ENCODE measurements around the gene ARL16.

ARL16 gene

DNA sequence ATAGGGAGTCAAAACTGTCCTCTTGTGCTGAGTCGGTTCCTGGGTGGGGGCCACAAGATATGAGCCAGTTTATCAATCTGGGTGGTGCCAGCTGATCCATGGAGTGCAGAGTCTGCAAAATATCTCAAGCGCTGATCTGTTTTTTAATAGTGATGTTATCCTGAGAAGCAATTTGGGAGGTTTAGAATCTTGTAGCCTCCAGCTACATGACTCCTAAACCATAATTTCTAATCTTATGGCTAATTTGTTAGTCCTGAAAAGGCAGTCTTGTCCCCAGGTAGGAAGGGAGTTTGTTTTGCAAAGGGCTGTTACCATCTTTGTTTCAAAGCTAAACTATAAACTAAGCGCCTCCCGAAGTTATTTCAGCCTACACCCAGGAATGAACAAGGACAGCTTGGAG, 44.9 kb downstream of the ARL16 start:
- no peak for DNase-seq

DNA sequence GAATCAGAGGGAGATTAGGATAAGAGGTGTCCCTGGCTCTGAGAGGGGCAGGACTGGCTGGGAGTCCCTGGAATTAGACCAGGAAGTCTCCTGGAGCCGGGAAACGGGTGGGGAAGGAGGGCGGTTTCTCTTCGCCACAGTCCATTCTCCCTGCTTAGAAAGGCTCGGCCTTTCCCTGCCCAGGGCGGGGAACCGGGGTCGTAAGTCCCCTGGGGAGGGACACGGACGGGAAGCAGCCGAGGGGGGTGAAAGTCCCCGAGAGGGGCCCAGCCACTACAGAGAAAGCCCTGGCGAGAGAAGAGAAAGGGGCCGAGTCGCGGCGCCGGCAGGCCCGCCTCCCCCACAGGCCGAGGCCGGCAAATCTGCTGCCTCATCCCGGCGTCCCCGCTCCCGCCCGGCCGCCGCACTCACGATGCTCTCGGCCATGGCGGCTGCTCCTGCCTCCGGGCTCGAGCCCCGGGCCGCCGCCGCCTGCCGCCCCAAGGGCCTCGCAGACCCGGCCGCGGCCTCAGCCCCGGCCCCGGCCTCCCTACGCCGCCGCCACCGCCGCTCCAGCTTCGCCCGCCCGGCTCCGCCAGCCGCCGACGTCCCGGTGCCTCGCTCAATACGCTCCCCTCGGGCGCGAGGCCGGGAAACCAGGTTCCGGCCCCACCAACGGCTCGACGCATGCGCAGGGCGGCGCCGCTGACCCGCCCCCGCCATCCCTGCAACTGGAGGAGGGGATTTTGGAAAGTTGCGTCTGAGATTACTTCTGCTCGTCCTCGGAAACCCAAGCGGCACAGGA, 46.9 kb downstream of the ARL16 start, which contains the start of the genes NPLOC4 and TSPAN10:
NPLOC4 (minus strand) TSS at position 608 of the 784 bp plus-strand sequence; CDS start at position 426, 182 bp downstream.
TSPAN10 (plus strand) TSS at position 692 of the 784 bp plus-strand sequence. CDS start 5,217 bp downstream, outside the sequence.
- no peak for DNase-seq

DNA sequence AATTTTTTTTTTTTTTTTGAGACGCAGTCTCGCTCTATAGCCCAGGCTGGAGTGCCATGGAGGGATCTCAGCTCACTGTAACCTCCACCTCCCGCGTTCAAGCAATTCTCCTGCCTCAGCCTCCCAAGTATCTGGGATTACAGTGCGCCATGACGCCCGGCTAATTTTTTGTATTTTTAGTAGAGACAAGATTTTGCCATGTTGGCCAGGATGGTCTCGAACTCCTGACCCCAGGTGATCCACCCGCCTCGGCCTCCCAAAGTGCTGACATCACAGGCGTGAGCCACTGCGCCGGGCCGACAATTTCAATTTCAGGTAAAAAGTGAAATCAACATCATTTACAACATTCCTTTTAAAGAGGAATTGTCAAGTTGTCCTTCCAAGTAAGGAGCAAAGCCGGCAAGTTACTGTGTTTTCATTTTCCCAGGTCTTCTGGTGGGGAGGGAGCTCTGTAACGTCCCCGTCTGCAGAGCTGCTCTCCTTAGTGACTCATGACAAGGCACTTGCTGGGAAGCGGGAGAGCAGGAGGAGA, 47.6 kb downstream of the ARL16 start:
- DNase-seq = no peak

DNA sequence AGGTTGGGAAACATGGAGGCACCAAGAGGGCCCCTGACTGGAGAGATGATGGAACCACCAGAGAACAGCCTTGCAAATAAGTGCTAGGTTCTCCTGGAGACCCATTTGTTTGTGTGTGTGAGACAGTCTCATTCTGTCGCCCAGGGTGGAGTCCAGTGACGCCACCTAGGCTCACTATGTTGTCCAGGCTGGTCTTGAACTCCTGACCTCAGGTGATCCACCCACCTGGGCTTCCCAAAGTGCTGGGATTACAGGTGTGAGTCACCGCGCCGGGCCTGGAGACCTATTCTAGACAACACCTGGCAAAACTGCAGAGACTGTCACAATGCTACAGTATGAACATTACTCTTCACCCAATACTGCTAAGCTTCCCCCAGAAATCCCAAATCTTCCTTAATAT, 48.2 kb downstream of the ARL16 start:
- DNase-seq = no peak

DNA sequence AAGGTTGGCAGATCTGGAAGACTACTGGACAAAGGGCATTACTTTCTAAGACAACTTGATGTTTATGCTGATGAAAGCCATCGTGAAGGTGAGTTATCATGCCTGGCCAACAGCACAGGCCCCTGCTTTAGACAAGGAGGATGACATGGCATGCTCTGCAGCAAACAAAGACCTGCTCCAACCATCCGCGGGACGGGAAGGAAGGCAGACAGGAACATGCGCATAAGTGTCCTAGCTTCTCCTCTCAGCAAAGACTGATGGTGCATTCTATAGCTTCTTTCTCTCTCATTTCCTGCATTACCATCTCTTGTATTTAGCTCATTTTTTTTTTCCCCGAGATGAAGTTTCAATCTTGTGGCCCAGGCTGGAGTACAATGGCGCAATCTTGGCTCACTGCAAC, 52.1 kb downstream of the ARL16 start:
- no peak for DNase-seq
